ENCODE measurements around the gene DDX39B.
"Not testable (repeated sequence)": the region's sequence is repeated elsewhere in the genome, so short reads cannot be mapped to it uniquely, and the experiment has no call there.

Gene DDX39B

GRCh38 chr6:31525932-31526591, 15.7 kb downstream of the DDX39B start:
- no peak for DNase-seq

DNA sequence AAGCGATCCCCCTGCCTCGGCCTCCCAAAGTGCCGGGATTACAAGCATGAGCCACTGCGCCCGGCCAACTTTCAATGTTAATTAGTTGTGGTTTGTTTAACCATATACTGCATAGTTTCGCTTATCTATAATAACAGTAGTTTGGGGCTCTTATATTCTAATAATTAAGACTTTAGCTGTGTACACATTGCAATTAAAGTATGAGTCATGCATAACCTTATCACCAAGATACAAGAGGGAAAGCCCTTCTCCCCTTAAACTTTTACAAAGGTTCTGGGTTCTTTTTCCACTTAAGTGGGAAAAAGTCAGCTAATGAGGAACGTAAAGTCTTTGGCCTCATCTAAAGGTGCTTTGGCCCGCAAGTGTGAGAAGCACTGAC, 16.3 kb downstream of the DDX39B start:
- DNase-seq, result no peak

GRCh38 chr6:31521835-31522234, 20.0 kb downstream of the DDX39B start:
- DNase-seq, result no peak

GRCh38 chr6:31513456-31514165, 28.2 kb downstream of the DDX39B start:
- DNase-seq, result no peak

- DNase-seq, result no peak
Measured at GRCh38 chr6:31510007-31510406, 31.8 kb downstream of the DDX39B start.

- DNase-seq, result not testable (repeated sequence)
Measured at GRCh38 chr6:31509036-31509435, 32.8 kb downstream of the DDX39B start.

DNA sequence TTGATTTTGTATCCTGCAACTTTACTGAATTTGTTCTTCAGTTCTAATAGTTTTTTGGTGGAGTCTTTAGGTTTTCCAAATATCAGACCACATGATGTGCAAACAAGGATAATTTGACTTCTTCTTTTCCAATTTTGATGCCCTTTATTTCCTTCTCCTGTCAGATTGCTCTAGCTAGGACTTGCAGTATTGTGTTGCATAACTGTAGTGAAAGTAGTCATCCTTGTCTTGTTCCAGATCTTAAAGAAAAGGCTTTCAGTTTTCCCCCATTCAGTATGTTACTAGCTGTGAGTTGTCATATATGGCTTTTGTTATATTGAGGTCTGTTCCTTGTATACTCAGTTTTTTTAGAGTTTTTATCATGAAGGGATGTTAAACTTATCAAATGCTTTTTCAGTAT, 39.2 kb downstream of the DDX39B start:
- no peak for DNase-seq

DNA sequence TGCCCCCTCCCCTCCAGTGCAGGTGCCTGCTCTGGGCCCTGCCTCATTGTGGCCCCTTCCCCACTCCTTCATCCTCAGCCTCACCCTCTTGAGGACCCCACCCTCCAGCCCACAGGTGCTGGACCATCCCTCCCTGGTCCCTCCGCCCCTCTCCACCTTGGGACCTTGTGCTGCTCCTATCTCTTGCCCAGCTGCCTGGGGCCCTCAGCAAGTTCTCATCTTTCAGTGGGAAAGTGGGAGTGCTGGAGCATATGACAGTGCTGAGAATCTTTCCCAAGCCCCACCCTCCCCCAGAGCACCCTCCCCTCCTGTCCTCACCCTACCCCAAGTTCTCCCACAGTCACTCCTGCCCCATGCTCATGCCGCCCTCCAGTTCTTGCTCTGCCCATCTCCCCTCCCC, 42.2 kb downstream of the DDX39B start:
- DNase-seq, result not testable (repeated sequence)

GRCh38 chr6:31498748-31499147, 43.1 kb downstream of the DDX39B start:
- DNase-seq, result no peak

- DNase-seq, result no peak
Measured at GRCh38 chr6:31497531-31498476, 44.0 kb downstream of the DDX39B start, which contains the start of gene MICB. Gene MICB (plus strand): TSS chr6:31498145. CDS start chr6:31498194, 49 bp downstream.

- not testable (repeated sequence) for DNase-seq
Measured at GRCh38 chr6:31496826-31497225, 45.0 kb downstream of the DDX39B start.

DNA sequence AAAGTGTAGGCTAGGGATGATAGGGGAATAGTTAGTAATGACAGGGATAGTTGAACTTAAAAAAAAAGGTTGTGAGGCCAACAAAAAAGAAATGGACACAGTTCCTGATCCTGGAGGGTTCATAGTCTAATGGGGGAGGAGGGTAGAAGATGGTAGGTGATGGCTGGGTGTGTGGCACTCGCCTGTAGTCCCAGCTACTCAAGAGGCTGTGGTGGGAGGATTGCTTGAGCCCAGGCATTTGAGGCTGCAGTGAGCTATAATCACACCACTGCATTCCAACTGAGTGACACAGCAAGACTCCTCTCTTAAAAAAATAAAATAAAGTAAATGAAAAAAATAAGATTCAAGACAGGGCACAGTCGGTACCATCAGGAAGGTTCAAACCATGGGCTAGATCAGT, 46.2 kb downstream of the DDX39B start:
- DNase-seq, result no peak

DNA sequence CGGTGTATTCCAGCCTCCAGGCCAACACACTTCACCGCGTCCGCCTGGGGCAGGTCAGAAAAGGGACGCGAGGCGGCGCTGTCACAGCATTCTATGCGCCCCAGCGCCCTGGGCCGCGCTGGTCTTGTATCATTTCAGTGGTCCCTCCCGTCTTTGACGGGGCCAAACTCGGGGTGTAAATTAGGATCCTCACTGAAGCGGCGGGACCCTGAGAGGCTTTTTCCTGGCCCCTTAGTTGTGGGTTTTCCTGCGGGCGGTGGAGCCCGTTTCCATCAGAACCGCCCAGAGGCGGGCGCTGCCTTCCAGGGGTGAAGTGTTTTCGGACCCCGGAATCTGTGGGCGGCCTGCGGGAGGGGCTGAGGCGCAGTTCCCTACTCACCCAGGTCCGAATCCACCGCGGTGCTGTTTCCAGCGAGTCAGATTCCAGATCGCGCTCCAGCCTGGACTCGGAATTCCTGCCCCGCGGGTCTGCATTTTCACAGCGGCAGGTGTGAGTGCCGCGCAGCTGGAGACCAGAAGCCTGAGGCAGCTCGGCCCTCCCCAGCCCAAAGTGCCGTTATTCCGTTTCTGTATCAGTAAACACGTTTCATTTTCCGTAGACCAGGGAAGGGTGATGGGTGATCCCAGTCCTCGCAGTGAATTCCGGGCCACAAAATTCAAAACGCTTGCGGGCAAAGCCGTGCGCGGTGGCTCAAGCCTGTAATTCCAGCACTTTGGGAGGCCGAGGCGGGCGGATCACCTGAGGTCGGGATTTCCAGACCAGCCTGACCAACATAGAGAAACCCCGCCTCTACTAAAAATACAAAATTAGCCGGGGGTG, 47.7 kb downstream of the DDX39B start:
- DNase-seq, result peak; percentile 37

- not testable (repeated sequence) for DNase-seq
Measured at GRCh38 chr6:31493550-31493874, 48.3 kb downstream of the DDX39B start.

GRCh38 chr6:31490115-31490873, 51.5 kb downstream of the DDX39B start:
- DNase-seq, result no peak

- no peak for DNase-seq
Measured at GRCh38 chr6:31489086-31489485, 52.7 kb downstream of the DDX39B start.

DNA sequence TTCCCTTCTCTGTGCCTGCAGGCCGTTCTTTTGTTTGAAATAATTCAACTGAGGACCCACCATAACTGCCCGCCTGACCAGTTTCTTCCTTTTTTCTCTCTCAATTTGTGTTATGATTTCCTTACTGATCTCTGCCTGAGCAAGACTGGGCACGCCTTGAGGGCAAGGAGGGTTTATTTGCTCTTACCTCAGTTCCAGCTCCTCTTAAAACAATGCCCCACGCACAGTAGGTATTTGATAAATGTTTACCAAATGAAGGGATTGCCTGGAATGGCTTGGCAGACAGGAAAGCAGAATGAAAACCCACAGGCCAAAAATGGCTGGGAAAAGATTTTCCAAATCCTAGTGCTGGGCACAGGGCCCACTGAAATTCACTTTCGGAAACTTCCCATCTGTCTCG, 54.1 kb downstream of the DDX39B start:
- not testable (repeated sequence) for DNase-seq

- not testable (repeated sequence) for DNase-seq
Measured at GRCh38 chr6:31486065-31486837, 55.6 kb downstream of the DDX39B start.

- no peak for DNase-seq
Measured at GRCh38 chr6:31485055-31485454, 56.7 kb downstream of the DDX39B start.

- no peak for DNase-seq
Measured at GRCh38 chr6:31483392-31483791, 58.4 kb downstream of the DDX39B start.

DNA sequence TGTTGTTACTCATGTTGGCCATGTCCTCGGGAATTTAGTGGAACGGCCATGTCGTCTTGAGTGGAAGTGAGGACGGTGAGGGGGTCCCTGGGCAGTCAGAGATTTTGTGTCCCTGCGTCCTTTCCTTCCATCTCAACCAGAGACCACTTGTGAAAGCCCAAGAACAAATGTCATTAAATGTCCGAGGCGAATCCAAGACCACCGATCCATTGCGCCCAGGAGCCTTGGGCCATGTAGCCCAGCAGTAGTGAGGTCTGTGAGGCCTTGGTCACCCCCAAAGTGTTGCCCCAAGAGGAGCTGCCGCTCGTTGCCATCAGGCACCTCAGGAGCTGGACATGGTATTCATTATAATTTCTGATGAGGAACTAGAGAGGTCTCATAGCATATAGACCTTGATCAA, 61.2 kb downstream of the DDX39B start:
- no peak for DNase-seq

All from midbrain (tissue), 1 donor.